ENCODE data around the gene PPP2R2B.

PPP2R2B gene

GRCh38 chr5:146765089-146765832, 113.3 kb downstream of the PPP2R2B start:
- H3K9me3 ChIP-seq (replicated peaks; ENCODE audit: insufficient read depth, low read length): no peaks in the 10 kb centered on the region
- H3K4me1 ChIP-seq (ENCODE audit: low read length): no peaks in the 10 kb centered on the region
- TF ChIP-seq EZH2phosphoT487 (IDR thresholded peaks at IDR 0.05; ENCODE audit: low read length) (no peak), EZH2 (optimal IDR thresholded peaks at IDR 0.05; ENCODE audit: low read depth, low read length) (no peak)
- no peaks in the 10 kb centered on the region for H3K9me2 ChIP-seq (replicated peaks; ENCODE audit: insufficient read depth, low read length)
- DNase-seq: no peak
- H3F3A ChIP-seq (ENCODE audit: insufficient read depth, low read length): no peaks in the 10 kb centered on the region
- H3K9ac ChIP-seq (ENCODE audit: low read length): no peak overlapping the region
- H4K20me1 ChIP-seq (ENCODE audit: insufficient read depth, low read length): no peaks in the 10 kb centered on the region
- H3K27me3 ChIP-seq (replicated peaks; ENCODE audit: insufficient read depth, low read length): no peaks in the 10 kb centered on the region
- H3K4me3 ChIP-seq (ENCODE audit: low read length): no peak overlapping the region
- no peaks in the 10 kb centered on the region for H3K79me2 ChIP-seq (ENCODE audit: low read length)
- H3K36me3 ChIP-seq (replicated peaks; ENCODE audit: insufficient read depth, low read length): no peaks in the 10 kb centered on the region
- H2AFZ ChIP-seq (ENCODE audit: low read length): no peak overlapping the region
- H3K27ac ChIP-seq (ENCODE audit: low read length): no peak overlapping the region
- H3K4me2 ChIP-seq (ENCODE audit: low read depth, low read length): no peak overlapping the region

- H3K4me1 ChIP-seq (ENCODE audit: low read length): no peaks in the 10 kb centered on the region
- H3K9me2 ChIP-seq (replicated peaks; ENCODE audit: insufficient read depth, low read length): no peaks in the 10 kb centered on the region
- H3F3A ChIP-seq (ENCODE audit: insufficient read depth, low read length): no peaks in the 10 kb centered on the region
- H3K4me2 ChIP-seq (ENCODE audit: low read depth, low read length): no peak overlapping the region
- TF ChIP-seq EZH2phosphoT487 (IDR thresholded peaks at IDR 0.05; ENCODE audit: low read length) (no peak), EZH2 (optimal IDR thresholded peaks at IDR 0.05; ENCODE audit: low read depth, low read length) (no peak), CTCF (IDR thresholded peaks at IDR 0.05; ENCODE audit: low read length) (no peak)
- no peaks in the 10 kb centered on the region for H3K36me3 ChIP-seq (replicated peaks; ENCODE audit: insufficient read depth, low read length)
- no peak for DNase-seq
- no peak overlapping the region for H3K4me3 ChIP-seq (ENCODE audit: low read length)
- H3K9me3 ChIP-seq (replicated peaks; ENCODE audit: insufficient read depth, low read length): no peaks in the 10 kb centered on the region
- no peaks in the 10 kb centered on the region for H4K20me1 ChIP-seq (ENCODE audit: insufficient read depth, low read length)
- H3K27ac ChIP-seq (ENCODE audit: low read length): no peak overlapping the region
- no peak overlapping the region for H2AFZ ChIP-seq (ENCODE audit: low read length)
- no peaks in the 10 kb centered on the region for H3K79me2 ChIP-seq (ENCODE audit: low read length)
- no peak overlapping the region for H3K9ac ChIP-seq (ENCODE audit: low read length)
- no peaks in the 10 kb centered on the region for H3K27me3 ChIP-seq (replicated peaks; ENCODE audit: insufficient read depth, low read length)
These were observed 115.7 kb downstream of the PPP2R2B start for GRCh38 chr5:146762830-146763229.

- no peak for TF ChIP-seq EZH2phosphoT487 (IDR thresholded peaks at IDR 0.05; ENCODE audit: low read length)
- TF ChIP-seq CTCF (IDR thresholded peaks at IDR 0.05; ENCODE audit: low read length): no peak
- no peak for TF ChIP-seq EZH2 (optimal IDR thresholded peaks at IDR 0.05; ENCODE audit: low read depth, low read length)
- no peaks in the 10 kb centered on the region for H4K20me1 ChIP-seq (ENCODE audit: insufficient read depth, low read length)
These were observed 116.7 kb downstream of the PPP2R2B start for GRCh38 chr5:146761811-146762210.

GRCh38 chr5:146758938-146759337, 119.6 kb downstream of the PPP2R2B start:
- Histone ChIP-seq H3K9me3 (replicated peaks; ENCODE audit: insufficient read depth, low read length) (no peaks in the 10 kb centered on the region), H3K36me3 (replicated peaks; ENCODE audit: insufficient read depth, low read length) (no peaks in the 10 kb centered on the region), H3K79me2 (ENCODE audit: low read length) (no peaks in the 10 kb centered on the region), H3F3A (ENCODE audit: insufficient read depth, low read length) (no peaks in the 10 kb centered on the region), H3K27ac (ENCODE audit: low read length) (no peak overlapping the region), H3K9ac (ENCODE audit: low read length) (no peak overlapping the region), H3K4me2 (ENCODE audit: low read depth, low read length) (no peak overlapping the region), H3K4me3 (ENCODE audit: low read length) (no peak overlapping the region), H2AFZ (ENCODE audit: low read length) (no peak overlapping the region), H3K4me1 (ENCODE audit: low read length) (no peaks in the 10 kb centered on the region), H3K27me3 (replicated peaks; ENCODE audit: insufficient read depth, low read length) (no peaks in the 10 kb centered on the region), H3K9me2 (replicated peaks; ENCODE audit: insufficient read depth, low read length) (no peaks in the 10 kb centered on the region), H4K20me1 (ENCODE audit: insufficient read depth, low read length) (no peaks in the 10 kb centered on the region)
- TF ChIP-seq CTCF (IDR thresholded peaks at IDR 0.05; ENCODE audit: low read length): no peak
- no peak for TF ChIP-seq EZH2 (optimal IDR thresholded peaks at IDR 0.05; ENCODE audit: low read depth, low read length)
- TF ChIP-seq EZH2phosphoT487 (IDR thresholded peaks at IDR 0.05; ENCODE audit: low read length): no peak
- no peak for DNase-seq

More at GRCh38 chr5:146761811-146762210, 116.7 kb downstream of the PPP2R2B start:
- Histone ChIP-seq H3K4me3 (ENCODE audit: low read length) (no peak overlapping the region), H3F3A (ENCODE audit: insufficient read depth, low read length) (no peaks in the 10 kb centered on the region), H2AFZ (ENCODE audit: low read length) (no peak overlapping the region), H3K9ac (ENCODE audit: low read length) (no peak overlapping the region), H3K27ac (ENCODE audit: low read length) (no peak overlapping the region), H3K27me3 (replicated peaks; ENCODE audit: insufficient read depth, low read length) (no peaks in the 10 kb centered on the region), H3K4me2 (ENCODE audit: low read depth, low read length) (no peak overlapping the region), H3K79me2 (ENCODE audit: low read length) (no peaks in the 10 kb centered on the region), H3K4me1 (ENCODE audit: low read length) (no peaks in the 10 kb centered on the region), H3K36me3 (replicated peaks; ENCODE audit: insufficient read depth, low read length) (no peaks in the 10 kb centered on the region), H3K9me2 (replicated peaks; ENCODE audit: insufficient read depth, low read length) (no peaks in the 10 kb centered on the region), H3K9me3 (replicated peaks; ENCODE audit: insufficient read depth, low read length) (no peaks in the 10 kb centered on the region)
- DNase-seq: no peak
